Neural progenitor cell (in vitro differentiated cells): ENCODE data around the gene CRK. TPM values are rescaled to one million over a fixed set of nuclear protein-coding genes. Genes with fewer than 3 reads are reported as not detected.
"Not testable (repeated sequence)": the region's sequence is repeated elsewhere in the genome, so short reads cannot be mapped to it uniquely, and the experiment has no call there.

Source experiments
- DNase-seq: peaks from one replicate; pipeline ENCODE4 v3.0.0-alpha.2; 2016; ENCODE audit warnings: low spot score
- H2AFZ ChIP-seq: fragments of 200-600 bp; sonication (generic); replicated peaks from 2 replicates; pipeline ENCODE4 v1.6.1; 2016; ENCODE audit warnings: antibody characterized with exemption
- H3F3A ChIP-seq: fragments of 200-600 bp; sonication (generic); 2 replicates; pipeline ENCODE4 v1.6.1; 2016; ENCODE audit warnings: antibody characterized with exemption, low read depth
- H3K27ac ChIP-seq: fragments of 200-600 bp; sonication (generic); 2 replicates; pipeline ENCODE4 v1.5.1; 2016; ENCODE audit warnings: mild to moderate bottlenecking
- H3K27me3 ChIP-seq: fragments of 200-600 bp; sonication (generic); 2 replicates; pipeline ENCODE4 v1.6.1; 2016; ENCODE audit warnings: mild to moderate bottlenecking, moderate library complexity
- H3K36me3 ChIP-seq: fragments of 200-600 bp; sonication (generic); 2 replicates; pipeline ENCODE4 v1.5.1; 2016
- H3K4me1 ChIP-seq: fragments of 200-600 bp; sonication (generic); 2 replicates; pipeline ENCODE4 v1.6.1; 2016; ENCODE audit warnings: mixed run types
- H3K4me2 ChIP-seq: fragments of 200-600 bp; sonication (generic); 2 replicates; pipeline ENCODE4 v1.6.1; 2016
- H3K4me3 ChIP-seq: fragments of 200-600 bp; sonication (generic); 2 replicates; pipeline ENCODE4 v1.5.1; 2016
- H3K79me2 ChIP-seq: fragments of 200-600 bp; sonication (generic); 2 replicates; pipeline ENCODE4 v1.6.1; 2016; ENCODE audit warnings: low read depth
- H3K9ac ChIP-seq: fragments of 200-600 bp; sonication (generic); 2 replicates; pipeline ENCODE4 v1.6.1; 2016
- H3K9me3 ChIP-seq: fragments of 200-600 bp; sonication (generic); 2 replicates; pipeline ENCODE4 v1.5.1; 2016; ENCODE audit warnings: low read depth
- H4K20me1 ChIP-seq: fragments of 200-600 bp; sonication (generic); 2 replicates; pipeline ENCODE4 v1.6.1; 2016; ENCODE audit warnings: low read depth
- H3K27ac Mint-ChIP-seq: 3 replicates; pipeline ENCODE4 v1.8.0; 2021; ENCODE audit warnings: mixed read lengths
- H3K27me3 Mint-ChIP-seq: 2 replicates; pipeline ENCODE4 v1.8.0; 2022; ENCODE audit warnings: low read depth, mild to moderate bottlenecking, inconsistent platforms, moderate library complexity, mixed read lengths; ENCODE audit not compliant: insufficient read depth
- H3K36me3 Mint-ChIP-seq: 3 replicates; pipeline ENCODE4 v1.8.0; 2021; ENCODE audit warnings: mixed read lengths
- H3K4me1 Mint-ChIP-seq: 3 replicates; pipeline ENCODE4 v1.8.0; 2021; ENCODE audit warnings: mixed read lengths
- H3K4me3 Mint-ChIP-seq: 3 replicates; pipeline ENCODE4 v1.8.0; 2021; ENCODE audit warnings: mild to moderate bottlenecking, moderate library complexity, mixed read lengths
- H3K9me3 Mint-ChIP-seq: 3 replicates; pipeline ENCODE4 v1.8.0; 2020; ENCODE audit warnings: mixed read lengths
- CTCF ChIP-seq: fragments of 200-600 bp; sonication (generic); IDR thresholded peaks from 2 replicates; pipeline ENCODE4 v1.5.1; 2017; ENCODE audit warnings: antibody characterized with exemption, mild to moderate bottlenecking
- EZH2 ChIP-seq: fragments of 200-600 bp; sonication (generic); IDR thresholded peaks from 2 replicates; pipeline ENCODE4 v1.6.1; 2017; ENCODE audit warnings: antibody characterized with exemption, mild to moderate bottlenecking, moderate library complexity
- EZH2phosphoT487 ChIP-seq: fragments of 200-600 bp; sonication (generic); IDR thresholded peaks from 2 replicates; pipeline ENCODE4 v1.6.1; 2017; ENCODE audit warnings: antibody characterized with exemption
- total RNA-seq: library from RNA; depleted of rRNA; stranded (reverse); fragments of >200 nt; gene quantifications from 2 replicates; pipeline ENCODE4 v1.2.3, GENCODE V29; 2015; ENCODE audit warnings: low replicate concordance

The CRK gene
- total RNA-seq, 1 donor from 2014 or later: 59.6 TPM

- no peak overlapping the region for H3K4me3 ChIP-seq
- H3K27me3 ChIP-seq: no peaks in the 10 kb centered on the region
- Mint-ChIP-seq H3K36me3 (peaks cover 4% of the 10 kb centered on the region), H3K4me1 (peaks cover 8% of the 10 kb centered on the region), H3K4me3 (no peak overlapping the region), H3K27me3 (peaks cover 15% of the 10 kb centered on the region), H3K27ac (no peak overlapping the region), H3K9me3 (no peaks in the 10 kb centered on the region)
- H4K20me1 ChIP-seq: peaks cover 5% of the 10 kb centered on the region
- no peak for TF ChIP-seq EZH2
- TF ChIP-seq CTCF: no peak
- TF ChIP-seq EZH2phosphoT487: no peak
- peaks cover 16% of the 10 kb centered on the region for H3F3A ChIP-seq
- no peak for DNase-seq
- H3K9ac ChIP-seq: no peak overlapping the region
- no peaks in the 10 kb centered on the region for H3K4me1 ChIP-seq
- no peak overlapping the region for H2AFZ ChIP-seq
- no peaks in the 10 kb centered on the region for H3K9me3 ChIP-seq
- no peaks in the 10 kb centered on the region for H3K36me3 ChIP-seq
- no peak overlapping the region for H3K4me2 ChIP-seq
- H3K27ac ChIP-seq: no peak overlapping the region
- H3K79me2 ChIP-seq: peaks cover 7% of the 10 kb centered on the region
These were observed 4.2 kb upstream of the CRK start for GRCh38 chr17:1460233-1460632.

- Histone ChIP-seq H2AFZ (no peak overlapping the region), H3K9ac (peak overlapping the region; percentile 83), H3K9me3 (no peaks in the 10 kb centered on the region), H4K20me1 (peaks cover 36% of the 10 kb centered on the region), H3K27ac (peak overlapping the region; percentile 42), H3K27me3 (no peaks in the 10 kb centered on the region), H3K4me2 (peak overlapping the region; percentile 91), H3F3A (peaks cover 16% of the 10 kb centered on the region), H3K4me1 (peaks cover 6% of the 10 kb centered on the region), H3K36me3 (no peaks in the 10 kb centered on the region), H3K4me3 (peak overlapping the region; percentile 94), H3K79me2 (peaks cover 56% of the 10 kb centered on the region)
- peaks cover 17% of the 10 kb centered on the region for H3K4me1 Mint-ChIP-seq
- H3K27me3 Mint-ChIP-seq: peaks cover 10% of the 10 kb centered on the region
- no peaks in the 10 kb centered on the region for H3K9me3 Mint-ChIP-seq
- DNase-seq: peak; percentile 82
- peaks cover 11% of the 10 kb centered on the region for H3K36me3 Mint-ChIP-seq
- H3K27ac Mint-ChIP-seq: peak overlapping the region; percentile 92
- TF ChIP-seq CTCF: peak; percentile 61
- TF ChIP-seq EZH2phosphoT487: no peak
- peak overlapping the region; percentile 97 for H3K4me3 Mint-ChIP-seq
These were observed 688 bp downstream of the CRK start for GRCh38 chr17:1455291-1455796.

- H3K9me3 Mint-ChIP-seq: no peaks in the 10 kb centered on the region
- Histone ChIP-seq H3K4me1 (peaks cover 6% of the 10 kb centered on the region), H2AFZ (no peak overlapping the region), H3K4me3 (peak overlapping the region; percentile 94), H3K27me3 (no peaks in the 10 kb centered on the region), H3K27ac (no peak overlapping the region), H3F3A (peaks cover 16% of the 10 kb centered on the region), H3K9ac (peak overlapping the region; percentile 83), H3K36me3 (no peaks in the 10 kb centered on the region), H3K9me3 (no peaks in the 10 kb centered on the region), H3K79me2 (peaks cover 64% of the 10 kb centered on the region), H4K20me1 (peaks cover 36% of the 10 kb centered on the region), H3K4me2 (peak overlapping the region; percentile 91)
- TF ChIP-seq EZH2: no peak
- no peak for TF ChIP-seq EZH2phosphoT487
- TF ChIP-seq CTCF: no peak
- peaks cover 17% of the 10 kb centered on the region for H3K4me1 Mint-ChIP-seq
- H3K36me3 Mint-ChIP-seq: peaks cover 14% of the 10 kb centered on the region
- peaks cover 10% of the 10 kb centered on the region for H3K27me3 Mint-ChIP-seq
- no peak for DNase-seq
- peak overlapping the region; percentile 54 for H3K27ac Mint-ChIP-seq
- peak overlapping the region; percentile 97 for H3K4me3 Mint-ChIP-seq
These were observed 1.5 kb downstream of the CRK start for GRCh38 chr17:1454541-1454940.

- not testable (repeated sequence) for H3K27ac Mint-ChIP-seq
These were observed 2.3 kb downstream of the CRK start for GRCh38 chr17:1453694-1454093.

More at GRCh38 chr17:1453694-1454093, 2.3 kb downstream of the CRK start:
- H3K79me2 ChIP-seq: peaks cover 72% of the 10 kb centered on the region
- not testable (repeated sequence) for H3K27me3 Mint-ChIP-seq, H3K9ac ChIP-seq, H3K27me3 ChIP-seq, H3K9me3 ChIP-seq, H3K4me3 ChIP-seq, H3K4me2 ChIP-seq, H3K4me1 ChIP-seq, H3K9me3 Mint-ChIP-seq, H3K36me3 ChIP-seq, H3K27ac ChIP-seq, H2AFZ ChIP-seq, DNase-seq
- Mint-ChIP-seq H3K36me3 (peaks cover 22% of the 10 kb centered on the region), H3K4me3 (peak overlapping the region; percentile 72), H3K4me1 (peaks cover 17% of the 10 kb centered on the region)
- peaks cover 38% of the 10 kb centered on the region for H4K20me1 ChIP-seq
- H3F3A ChIP-seq: peaks cover 16% of the 10 kb centered on the region
